HCT116 (cell line): Measurements from ENCODE around the gene CDC42BPB. TPM values are rescaled to one million over a fixed set of nuclear protein-coding genes. Genes with fewer than 3 reads are reported as not detected.

Experiments used
- ATAC-seq: fragments of 200-7000 bp; cut with Tn5 transposase; 2 replicates; pipeline ENCODE4 v1.9.1; 2020; ENCODE audit warnings: mild to moderate bottlenecking, moderate library complexity
- BruUV-seq: library from RNA; stranded (reverse); fragments of 400-500 nt; replicated peaks from 2 replicates; lab custom pipeline; 2021; lab: Mats Ljungman, UMichigan
- CTCF ChIA-PET: fragments of 300-600 bp; sonication (Branson Sonifier 250); formaldehyde crosslinking; loops from one replicate; lab custom pipeline; 2021; ENCODE audit warnings: antibody characterized with exemption; lab: Charles Lee
- POLR2A ChIA-PET: fragments of 300-600, 350-600 bp; sonication (Branson Sonifier 250); formaldehyde crosslinking; loops from one replicate; lab custom pipeline; 2021; ENCODE audit warnings: antibody characterized with exemption; lab: Charles Lee
- RAD21 ChIA-PET, 2 experiments: fragments of 300-600 bp; sonication (Branson Sonifier 250); formaldehyde crosslinking; loops; one replicate each; lab custom pipeline; 2023; ENCODE audit warnings: low total read pairs in 2 of 2; ENCODE audit not compliant: uncharacterized antibody in 2 of 2, unreplicated experiment in 2 of 2, low non-redundant PET in 1 of 2; lab: Charles Lee
- DNase-seq: peaks from one replicate; pipeline ENCODE4 v3.0.0-alpha.2; 2010; ENCODE audit warnings: low read depth, low spot score
- H2AFZ ChIP-seq: fragments of 200-600 bp; shearing (Covaris generic), sonication (generic); 2 replicates; pipeline ENCODE4 v1.6.1; 2017; ENCODE audit warnings: low read depth, mixed run types, mixed read lengths, antibody characterized with exemption, low read length; ENCODE audit not compliant: poor library complexity, severe bottlenecking
- H3K27ac ChIP-seq: 2 replicates; pipeline ENCODE4 v1.5.1; 2012; ENCODE audit warnings: low read depth, low read length
- H3K27me3 ChIP-seq: fragments of 200-600 bp; sonication (generic); 2 replicates; pipeline ENCODE4 v1.6.1; 2016; ENCODE audit warnings: mixed run types, low read length, mixed read lengths; ENCODE audit not compliant: insufficient read depth
- H3K36me3 ChIP-seq, 2 experiments: fragments of 200-500 bp in 1 of 2; fragments of 200-600 bp in 1 of 2; sonication (Bioruptor generic) in 1 of 2; sonication (generic) in 1 of 2; 2 replicates each; pipeline versions ENCODE4 v1.5.1 to v1.6.1; 2014 to 2016; ENCODE audit warnings: low read length in 2 of 2, inconsistent platforms in 1 of 2, mixed read lengths in 1 of 2, mixed run types in 1 of 2; ENCODE audit not compliant: insufficient read depth in 2 of 2, control insufficient read depth in 1 of 2
- H3K4me1 ChIP-seq, 2 experiments: fragments of 200-600 bp in 1 of 2; sonication (generic) in 1 of 2; 2 replicates each; pipeline versions ENCODE4 v1.5.1 to v1.6.1; 2012 to 2017; ENCODE audit warnings: low read length in 2 of 2, inconsistent platforms in 1 of 2, mild to moderate bottlenecking in 1 of 2, mixed read lengths in 1 of 2, mixed run types in 1 of 2, moderate library complexity in 1 of 2; ENCODE audit not compliant: insufficient read depth in 2 of 2, control insufficient read depth in 1 of 2
- H3K4me2 ChIP-seq: fragments of 200-600 bp; sonication (generic); 2 replicates; pipeline ENCODE4 v1.6.1; 2017; ENCODE audit warnings: mixed run types, low read length, mixed read lengths
- H3K4me3 ChIP-seq, 2 experiments: fragments of 200-600 bp in 1 of 2; sonication (generic) in 1 of 2; replicated peaks in 1 of 2; 2 replicates each; pipeline ENCODE4 v1.5.1; 2011 to 2016; ENCODE audit warnings: low read length in 2 of 2, control low read depth in 1 of 2, low read depth in 1 of 2, mild to moderate bottlenecking in 1 of 2, mixed read lengths in 1 of 2, mixed run types in 1 of 2
- H3K79me2 ChIP-seq: fragments of 200-600 bp; sonication (generic); 2 replicates; pipeline ENCODE4 v1.6.1; 2017; ENCODE audit warnings: mild to moderate bottlenecking, mixed run types, low read length, moderate library complexity, mixed read lengths; ENCODE audit not compliant: insufficient read depth
- H3K9ac ChIP-seq: fragments of 200-600 bp; sonication (generic); 2 replicates; pipeline ENCODE4 v1.6.1; 2016; ENCODE audit warnings: low read length, mixed read lengths
- H3K9me2 ChIP-seq: fragments of 200-600 bp; sonication (generic), shearing (Covaris generic); 2 replicates; pipeline ENCODE4 v1.6.1; 2017; ENCODE audit warnings: mixed run types, mild to moderate bottlenecking, moderate library complexity; ENCODE audit not compliant: insufficient read depth
- H3K9me3 ChIP-seq, 2 experiments: fragments of 200-500 bp in 1 of 2; fragments of 200-600 bp in 1 of 2; sonication (Bioruptor generic) in 1 of 2; sonication (generic) in 1 of 2; 2 replicates each; pipeline ENCODE4 v1.6.1; 2014 to 2017; ENCODE audit warnings: low read length in 2 of 2, mixed read lengths in 2 of 2, inconsistent platforms in 1 of 2, low read depth in 1 of 2, mild to moderate bottlenecking in 1 of 2, mixed run types in 1 of 2, moderate library complexity in 1 of 2; ENCODE audit not compliant: control insufficient read depth in 1 of 2, insufficient read depth in 1 of 2
- H4K20me1 ChIP-seq: fragments of 200-600 bp; sonication (generic), shearing (Covaris generic); 2 replicates; pipeline ENCODE4 v1.6.1; 2017; ENCODE audit warnings: mixed run types, mild to moderate bottlenecking, moderate library complexity; ENCODE audit not compliant: insufficient read depth
- CEBPB ChIP-seq: IDR thresholded peaks from 2 replicates; pipeline ENCODE4 v1.6.1; 2012; ENCODE audit warnings: low read depth
- EZH2 ChIP-seq: fragments of 200-600 bp; sonication (generic); IDR thresholded peaks from 2 replicates; pipeline ENCODE4 v1.6.1; 2017; ENCODE audit warnings: antibody characterized with exemption, mixed run types
- EZH2phosphoT487 ChIP-seq: fragments of 200-600 bp; IDR thresholded peaks from 2 replicates; pipeline ENCODE4 v1.6.1; 2018; ENCODE audit warnings: antibody characterized with exemption, borderline replicate concordance
- FOSL1 ChIP-seq: IDR thresholded peaks from 2 replicates; pipeline ENCODE4 v1.6.1; 2012; ENCODE audit warnings: low read depth
- RAD21 ChIP-seq: IDR thresholded peaks from 2 replicates; pipeline ENCODE4 v1.6.1; 2012; ENCODE audit warnings: low read depth, mild to moderate bottlenecking
- TCF7L2 ChIP-seq: IDR thresholded peaks from 2 replicates; pipeline ENCODE4 v1.7.0; 2011; ENCODE audit warnings: borderline replicate concordance, inconsistent platforms; ENCODE audit not compliant: insufficient read depth, insufficient read length; ENCODE audit errors: extremely low read depth
- YY1 ChIP-seq: IDR thresholded peaks from 2 replicates; pipeline ENCODE4 v1.6.1; 2011; ENCODE audit warnings: low read length, low read depth, moderate library complexity, mild to moderate bottlenecking; ENCODE audit not compliant: insufficient replicate concordance; ENCODE audit errors: extremely low read depth
- ZFX ChIP-seq: fragments of 450-650 bp; IDR thresholded peaks from 2 replicates; pipeline ENCODE4 v1.6.1; 2017
- ZNF274 ChIP-seq: fragments of 200-500 bp; sonication (Bioruptor generic); IDR thresholded peaks from 2 replicates; pipeline ENCODE4 v1.6.1; 2014; ENCODE audit warnings: mild to moderate bottlenecking, low read depth, low read length, inconsistent platforms
- intact Hi-C: fragments of 100-400 bp; cut with micrococcal nuclease; formaldehyde crosslinking; loops from 2 replicates; pipeline ENCODE4 v1.10.0; 2022
- total RNA-seq: library from RNA; stranded (reverse); gene quantifications from one replicate; pipeline ENCODE4 v1.2.1, GENCODE V29; 2021; ENCODE audit not compliant: unreplicated experiment

Gene CDC42BPB
- total RNA-seq, 1 experiment from 2014 or later, result 85.6 TPM

DNA sequence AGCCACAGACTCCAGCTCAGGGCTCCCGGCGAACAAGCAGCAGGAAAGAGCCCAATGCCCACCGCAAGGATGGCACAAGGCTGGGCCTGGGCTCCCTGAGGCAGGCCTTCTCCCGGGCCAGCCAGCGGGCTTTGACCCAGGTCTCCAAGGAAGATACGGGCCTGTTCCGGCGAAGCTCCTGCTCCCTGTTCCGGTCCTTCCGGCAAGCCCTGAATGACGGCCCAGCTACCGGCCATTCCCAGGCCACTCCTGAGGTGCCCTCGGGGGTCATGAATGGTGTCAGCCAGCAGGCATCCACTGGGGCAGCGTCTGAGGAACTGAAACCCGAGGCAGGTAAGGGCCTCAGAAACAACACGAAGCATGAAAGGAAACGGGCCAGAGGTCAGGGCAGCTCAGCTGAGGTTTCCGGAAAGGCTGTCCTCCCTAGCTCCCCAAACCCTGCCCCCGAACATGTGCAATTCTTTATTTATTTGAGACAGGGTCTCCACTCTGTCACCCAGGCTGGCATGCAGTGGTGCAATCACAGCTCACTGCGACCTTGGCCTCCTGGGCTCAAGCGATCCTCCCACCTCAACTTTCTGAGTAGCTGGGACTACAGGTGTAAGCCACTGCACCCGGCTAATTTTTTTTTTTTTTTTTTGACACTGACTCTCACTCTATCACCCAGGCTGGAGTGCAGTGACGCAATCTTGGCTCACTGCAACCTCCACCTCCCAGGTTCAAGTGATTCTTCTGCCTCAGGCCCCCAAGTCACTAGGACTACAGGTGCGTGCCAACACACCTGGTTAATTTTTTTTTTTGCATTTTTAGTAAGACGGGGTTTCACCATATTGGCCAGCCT is 43.2 kb upstream of the CDC42BPB start (continued):
- TF ChIP-seq RAD21 (no peak), YY1 (no peak), TCF7L2 (no peak), FOSL1 (no peak)

DNA sequence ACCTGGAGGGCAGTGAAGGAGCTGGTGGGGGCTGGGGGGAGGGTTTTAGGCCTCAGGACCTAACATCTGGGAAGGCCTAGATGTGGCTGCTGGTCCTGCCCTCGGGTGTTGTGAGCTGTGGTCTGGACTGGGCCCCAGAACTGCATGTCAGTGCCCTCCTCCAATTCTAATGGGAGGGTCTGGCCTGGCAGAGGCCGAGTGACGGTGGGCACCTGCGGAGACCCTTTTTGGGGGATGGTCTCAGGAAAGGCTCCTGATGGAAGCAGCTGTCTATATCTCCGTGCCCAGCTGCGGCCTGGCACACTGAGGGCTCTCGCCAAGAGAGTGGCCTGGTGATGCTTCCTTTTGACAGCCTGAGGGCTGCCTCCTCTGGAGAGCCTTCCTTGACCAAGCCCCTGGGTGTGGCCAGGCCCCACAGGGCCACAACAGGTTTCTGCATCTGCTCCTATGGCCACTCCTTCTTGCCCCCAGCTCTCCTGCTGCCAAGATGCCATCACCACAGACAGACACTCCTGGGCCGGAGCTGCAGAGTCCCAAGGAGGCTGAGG is 42.5 kb upstream of the CDC42BPB start:
- ChIA-PET POLR2A (no interaction called here), RAD21 (no interaction called here), CTCF (no interaction called here)
- BruUV-seq, result no TSS peak
- intact Hi-C loops, result no loop called here
- Histone ChIP-seq H3K27ac (no peak overlapping the region), H3K36me3 (no peaks in the 10 kb centered on the region), H3K4me3 (no peak overlapping the region), H3K9me3 (no peaks in the 10 kb centered on the region), H3K9ac (no peak overlapping the region), H3K9me2 (no peaks in the 10 kb centered on the region), H2AFZ (no peak overlapping the region), H3K79me2 (no peaks in the 10 kb centered on the region), H3K4me2 (no peak overlapping the region), H4K20me1 (no peaks in the 10 kb centered on the region), H3K27me3 (no peaks in the 10 kb centered on the region), H3K4me1 (peaks cover 6 to 14% of the 10 kb centered on the region in 2 experiments; a peak in 3 of 4 replicates)
- ATAC-seq (no peak), DNase-seq (no peak)
- TF ChIP-seq EZH2phosphoT487 (no peak), EZH2 (no peak), ZFX (no peak), CEBPB (no peak), ZNF274 (no peak), RAD21 (no peak)
